HG03432 (cell line): ENCODE measurements around the gene SH2D3C.

ENCODE experiments used
- ATAC-seq: cut with Tn5 transposase; IDR thresholded peaks from one replicate; pipeline ENCODE4 v1.9.1; 2021; ENCODE audit warnings: mild to moderate bottlenecking, moderate library complexity; ENCODE audit not compliant: unreplicated experiment

Gene SH2D3C

GRCh38 chr9:127809002-127809539 lies 30.6 kb upstream of the SH2D3C start:
- no peak for ATAC-seq

GRCh38 chr9:127808347-127809001 lies 30.0 kb upstream of the SH2D3C start:
- ATAC-seq = no peak

DNA sequence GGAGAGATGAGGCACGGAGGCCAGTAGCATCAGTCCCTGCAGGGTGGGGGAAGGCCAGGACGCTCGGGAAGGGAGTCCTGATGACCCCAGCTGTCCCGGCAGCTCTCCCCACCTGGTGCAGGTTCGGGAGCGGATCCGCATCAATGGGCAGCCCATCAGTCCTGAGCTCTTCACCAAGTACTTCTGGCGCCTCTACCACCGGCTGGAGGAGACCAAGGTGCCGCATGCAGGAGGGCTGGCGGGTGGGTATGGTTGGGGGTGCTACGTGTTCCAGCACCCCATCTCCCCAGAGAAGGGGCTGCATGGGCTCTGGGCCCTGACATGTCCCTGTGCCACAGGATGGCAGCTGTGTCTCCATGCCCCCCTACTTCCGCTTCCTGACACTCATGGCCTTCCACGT lies 28.4 kb upstream of the SH2D3C start:
- no peak for ATAC-seq

DNA sequence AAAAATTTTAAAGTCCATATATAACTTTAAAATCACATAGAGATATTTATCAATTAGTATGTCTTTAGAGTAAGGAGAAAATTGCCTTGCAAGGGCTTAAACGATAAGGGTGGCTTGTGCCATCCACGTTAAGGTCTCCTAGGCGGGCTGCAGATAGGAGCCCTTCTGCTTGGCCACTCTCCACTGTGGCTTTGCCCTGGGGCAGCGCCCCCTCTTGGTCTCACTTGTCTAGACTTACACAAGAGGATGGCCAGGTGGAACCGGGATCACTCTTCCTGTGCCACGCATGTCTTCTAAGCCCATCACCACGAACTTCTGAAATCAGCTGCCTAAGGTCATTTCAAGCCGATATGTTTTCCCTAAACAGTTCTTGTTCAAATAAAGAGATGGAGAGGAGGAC lies 27.2 kb upstream of the SH2D3C start:
- no peak for ATAC-seq

DNA sequence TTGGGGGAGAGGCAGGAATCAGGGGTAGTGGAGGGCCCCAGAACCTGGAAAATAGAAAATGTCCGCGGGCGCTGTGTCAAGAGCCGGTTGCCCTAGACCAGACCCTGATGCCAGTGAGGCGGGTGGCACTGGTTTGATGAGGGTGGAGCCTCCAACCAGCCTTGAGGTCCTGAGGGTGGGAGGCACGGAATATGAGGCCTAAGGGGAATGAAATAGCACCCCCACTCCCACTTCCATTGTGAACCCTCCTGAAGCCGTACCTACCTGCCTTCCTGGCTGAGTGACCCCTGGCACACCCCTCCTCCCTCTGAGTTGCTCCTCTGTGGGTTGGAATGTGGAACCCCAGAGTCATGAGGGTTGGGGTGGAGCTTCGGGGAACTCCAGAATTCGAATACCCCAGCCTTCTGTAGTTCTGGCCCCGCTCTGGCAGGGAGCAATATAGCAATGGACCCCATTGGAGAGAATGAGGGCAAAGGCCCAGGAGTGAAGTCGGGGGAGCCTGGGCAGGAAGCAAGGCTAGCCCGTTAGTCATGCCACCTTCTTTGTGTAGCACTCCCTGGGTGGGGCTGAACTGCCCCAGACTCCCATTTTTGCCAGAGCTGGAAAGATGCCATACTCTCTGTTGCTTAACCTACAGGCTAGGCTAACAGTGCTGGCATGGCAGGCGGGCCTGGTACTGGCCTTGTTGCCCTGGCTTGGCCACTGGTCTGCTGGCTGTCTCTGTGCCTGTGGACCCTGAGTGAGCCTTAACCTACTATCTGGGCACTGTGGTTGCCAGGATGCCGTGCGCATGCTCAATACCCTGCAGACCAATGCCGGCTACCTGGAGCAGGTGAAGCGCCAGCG lies 25.3 kb upstream of the SH2D3C start:
- ATAC-seq = no peak

DNA sequence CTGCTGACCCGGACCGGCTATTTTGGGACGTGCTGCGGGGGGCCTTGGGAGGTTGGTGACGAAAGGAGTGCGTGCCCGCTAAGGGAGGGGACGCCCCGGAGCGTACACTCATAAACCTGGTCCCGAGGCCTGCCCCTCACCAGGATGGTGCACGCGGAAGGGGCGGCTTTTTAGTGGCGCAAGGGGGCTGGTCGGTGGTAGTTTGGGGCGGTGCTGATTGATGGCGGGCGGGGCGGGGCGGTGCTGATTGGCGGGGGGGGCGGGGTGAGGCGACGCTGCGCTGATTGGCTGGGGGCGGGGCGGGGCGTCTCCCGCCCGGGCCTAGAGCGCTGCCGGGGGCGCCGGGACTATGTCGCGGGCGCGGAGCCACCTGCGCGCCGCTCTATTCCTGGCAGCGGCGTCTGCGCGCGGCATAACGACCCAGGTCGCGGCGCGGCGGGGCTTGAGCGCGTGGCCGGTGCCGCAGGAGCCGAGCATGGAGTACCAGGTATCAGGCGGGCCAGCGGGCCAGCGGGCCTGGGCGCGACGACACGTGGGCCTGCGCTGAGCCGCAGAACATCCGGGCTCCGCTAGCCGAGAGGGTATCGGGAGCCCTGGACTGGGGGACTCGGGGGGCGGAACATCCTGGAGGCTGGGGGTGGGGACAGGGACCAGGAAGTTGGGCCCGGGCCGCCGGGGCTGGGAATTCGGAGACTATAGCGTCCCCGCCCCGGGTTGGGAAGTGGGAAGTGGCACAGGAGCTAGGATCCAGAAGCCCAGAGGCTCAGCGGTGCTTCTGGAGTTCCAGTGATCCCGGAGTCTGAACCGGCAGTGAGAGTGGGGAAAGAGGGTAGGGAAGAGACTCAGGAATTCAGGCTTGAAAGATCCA lies 24.3 kb upstream of the SH2D3C start, which contains the start of gene FPGS:
Gene FPGS, plus strand, starts transcription at position 307 of the 868 bp plus-strand sequence. Its CDS starts 43 bp downstream, at position 350.
- ATAC-seq = peak; percentile 74

GRCh38 chr9:127801955-127802575 lies 23.6 kb upstream of the SH2D3C start:
- ATAC-seq = no peak

DNA sequence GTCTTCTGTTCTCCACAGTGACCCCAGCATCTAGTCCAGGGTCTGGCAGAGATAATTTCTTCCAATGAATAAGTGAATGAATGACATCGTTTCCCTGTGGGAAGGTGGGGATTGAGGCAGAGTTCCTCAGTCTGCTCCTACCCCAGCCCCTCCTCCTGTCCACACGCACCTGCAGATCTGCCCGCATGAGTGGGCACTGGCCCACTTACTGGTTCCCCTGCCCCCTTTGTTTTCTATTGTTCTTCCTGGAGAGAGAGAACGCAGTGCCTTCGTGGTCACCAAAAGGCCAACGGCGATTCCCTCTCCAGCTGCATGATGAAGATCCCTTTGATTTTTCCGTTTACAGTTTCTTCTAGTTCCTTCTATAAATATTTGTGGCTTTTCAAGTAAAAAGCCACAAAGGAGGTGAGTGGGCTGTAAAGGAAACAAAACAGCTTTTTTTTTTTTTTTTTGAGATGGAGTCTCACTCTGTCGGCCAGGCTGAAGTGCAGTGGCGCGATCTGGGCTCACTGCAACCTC lies 18.4 kb upstream of the SH2D3C start:
- ATAC-seq = no peak

DNA sequence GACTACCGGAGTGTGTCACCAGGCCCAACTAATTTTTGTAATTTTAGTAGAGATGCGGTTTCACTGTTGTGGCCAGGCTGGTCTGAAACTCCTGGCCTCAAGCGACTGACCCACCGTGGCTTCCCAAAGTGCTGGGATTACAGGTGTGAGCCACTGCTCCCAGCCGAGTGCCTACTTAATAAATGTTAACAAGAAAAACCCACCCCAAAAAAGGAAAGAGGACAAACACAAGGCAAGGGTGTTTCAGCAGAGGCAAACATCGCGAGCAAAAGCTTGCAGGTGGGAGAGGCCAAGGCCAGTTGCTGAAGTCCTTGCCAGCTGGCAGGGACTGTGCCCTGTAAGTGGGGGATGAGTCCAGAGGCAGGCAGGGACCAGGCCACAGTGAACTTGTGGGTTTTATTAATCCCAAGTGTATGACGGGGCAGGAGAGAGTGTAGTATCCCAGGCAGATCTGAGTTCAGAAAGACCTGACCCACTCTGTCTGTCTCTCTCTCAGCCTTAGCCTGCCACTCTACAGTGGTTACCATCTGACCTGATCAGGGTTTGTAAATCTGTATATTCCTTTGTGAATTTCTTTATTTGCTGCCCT lies 17.9 kb upstream of the SH2D3C start:
- no peak for ATAC-seq

GRCh38 chr9:127794001-127794791 lies 15.7 kb upstream of the SH2D3C start:
- no peak for ATAC-seq

DNA sequence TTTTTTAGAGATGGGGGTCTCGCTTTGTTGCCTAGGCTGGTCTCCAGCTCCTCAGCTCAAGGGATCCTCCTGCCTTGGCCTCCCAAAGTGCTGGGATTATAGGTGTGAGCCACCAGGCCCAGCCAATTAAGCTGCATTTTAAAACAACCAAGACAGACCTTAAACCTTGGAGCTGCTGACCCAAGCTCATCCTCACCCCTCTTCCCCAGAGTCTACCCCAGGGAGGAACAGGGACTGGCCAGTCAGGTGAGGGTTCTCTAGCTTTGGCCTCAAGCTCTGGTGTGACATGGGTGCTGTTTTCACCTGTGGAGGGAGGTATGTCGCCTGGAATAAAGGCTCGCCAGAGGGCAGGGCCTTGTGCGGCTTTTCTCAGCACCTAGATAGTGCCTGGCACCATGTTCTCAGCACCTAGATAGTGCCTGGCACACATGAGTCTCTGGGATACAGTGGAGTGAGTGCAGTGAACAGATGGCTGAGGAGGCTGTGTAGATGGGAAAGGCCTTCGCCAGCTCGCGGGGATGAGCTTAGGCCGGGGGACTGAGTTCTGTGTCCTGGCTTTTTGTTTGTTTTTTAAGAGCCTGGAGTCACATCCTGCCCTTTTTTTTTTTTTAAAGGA lies 14.7 kb upstream of the SH2D3C start:
- ATAC-seq = no peak

- no peak for ATAC-seq
Observed at GRCh38 chr9:127792417-127793031, 14.1 kb upstream of the SH2D3C start.

DNA sequence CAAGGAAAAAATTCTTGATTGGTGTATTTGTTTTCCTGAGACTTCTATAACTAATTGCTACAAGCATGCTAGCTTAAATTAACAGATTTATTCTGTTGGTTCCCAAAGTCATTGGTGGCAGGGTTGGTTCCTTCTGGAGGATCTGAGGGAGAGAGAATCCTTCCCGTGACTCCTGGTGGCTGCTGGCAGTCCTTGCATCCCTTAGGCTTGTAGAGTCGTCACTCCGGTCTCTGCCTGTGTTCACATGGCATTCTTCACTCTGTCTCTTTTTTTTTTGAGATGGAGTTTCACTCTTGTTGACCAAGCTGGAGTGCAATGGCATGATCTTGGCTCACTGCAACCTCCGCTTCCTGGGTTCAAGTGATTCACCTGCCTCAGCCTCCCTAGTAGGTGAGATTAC lies 12.6 kb upstream of the SH2D3C start:
- ATAC-seq = no peak

DNA sequence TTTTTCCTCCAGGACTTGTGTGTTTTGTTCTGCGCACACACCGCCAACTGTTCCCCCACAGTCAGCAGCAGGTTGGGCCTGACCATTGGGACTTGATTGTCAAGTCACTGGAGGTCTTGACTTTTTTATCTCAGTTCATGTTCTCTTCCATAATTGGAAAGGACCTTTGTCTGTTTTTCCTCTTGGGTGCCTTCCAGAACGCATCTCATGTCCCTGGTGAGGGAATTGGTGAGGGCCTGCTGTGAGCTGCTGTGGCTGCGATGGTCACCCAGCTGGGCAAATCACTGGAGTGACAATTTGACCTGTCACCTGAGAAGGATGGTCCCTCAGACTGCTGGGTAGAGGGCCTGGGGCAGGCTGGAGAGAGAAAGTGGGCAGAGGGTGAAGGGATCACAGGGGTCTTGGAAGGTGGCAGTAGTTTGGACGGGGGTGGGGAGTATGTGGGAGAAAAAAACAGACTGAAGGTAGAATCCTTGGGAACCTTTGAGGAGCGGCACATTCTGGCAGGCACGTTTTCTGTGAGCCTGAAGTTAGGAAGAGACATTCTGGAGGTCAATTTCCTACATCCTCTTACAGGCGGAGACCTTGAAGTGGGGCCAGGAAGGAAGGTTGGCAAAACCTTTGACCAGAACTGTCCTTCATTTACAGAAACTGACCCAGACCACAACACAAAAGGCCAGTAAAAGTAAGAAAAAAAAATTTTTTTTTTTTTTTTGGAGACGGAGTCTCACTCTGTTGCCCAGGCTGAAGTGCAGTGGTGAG lies 11.8 kb upstream of the SH2D3C start:
- no peak for ATAC-seq

DNA sequence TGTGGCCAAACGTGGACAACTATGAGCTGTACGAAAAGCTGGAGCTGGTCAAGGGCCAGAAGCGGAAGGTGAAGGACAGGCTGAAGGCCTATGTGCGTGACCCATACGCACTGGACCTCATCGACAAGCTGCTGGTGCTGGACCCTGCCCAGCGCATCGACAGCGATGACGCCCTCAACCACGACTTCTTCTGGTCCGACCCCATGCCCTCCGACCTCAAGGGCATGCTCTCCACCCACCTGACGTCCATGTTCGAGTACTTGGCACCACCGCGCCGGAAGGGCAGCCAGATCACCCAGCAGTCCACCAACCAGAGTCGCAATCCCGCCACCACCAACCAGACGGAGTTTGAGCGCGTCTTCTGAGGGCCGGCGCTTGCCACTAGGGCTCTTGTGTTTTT lies 10.7 kb upstream of the SH2D3C start:
- no peak for ATAC-seq

DNA sequence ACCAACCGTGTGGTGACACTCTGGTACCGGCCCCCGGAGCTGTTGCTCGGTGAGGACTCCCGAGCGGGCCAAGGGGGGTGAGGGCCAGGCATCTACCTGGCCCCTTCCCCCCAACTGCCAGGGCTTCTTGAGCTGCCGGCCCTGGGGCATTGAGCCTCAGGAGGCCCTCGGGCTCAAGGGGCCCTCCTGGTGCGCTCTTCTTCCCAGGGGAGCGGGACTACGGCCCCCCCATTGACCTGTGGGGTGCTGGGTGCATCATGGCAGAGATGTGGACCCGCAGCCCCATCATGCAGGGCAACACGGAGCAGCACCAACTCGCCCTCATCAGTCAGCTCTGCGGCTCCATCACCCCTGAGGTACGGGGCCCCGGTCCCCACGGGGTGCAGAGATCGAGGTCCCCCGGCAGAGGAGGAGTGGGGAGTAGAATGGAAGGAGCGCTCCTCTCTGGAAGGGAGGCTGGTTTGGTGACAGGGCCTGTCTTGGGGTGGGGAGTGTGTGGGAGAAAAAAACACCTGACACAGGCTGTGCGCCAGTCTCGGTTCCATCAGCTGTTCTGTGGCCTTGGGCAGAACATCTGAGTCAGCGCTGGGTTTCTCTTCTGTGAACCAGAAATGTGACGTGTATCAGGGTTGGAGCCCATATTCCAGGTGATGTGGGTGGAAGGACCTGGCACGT lies 10.0 kb upstream of the SH2D3C start:
- ATAC-seq = no peak

- no peak for ATAC-seq
Observed at GRCh38 chr9:127786773-127787104, 8.3 kb upstream of the SH2D3C start.
